PFSK-1 (cell line): ENCODE results near the gene HEG1.

Experiments
- FOXP2 ChIP-seq: optimal IDR thresholded peaks from 2 replicates; pipeline ENCODE3; 2011; ENCODE audit warnings: borderline replicate concordance, control low read depth, inconsistent platforms; ENCODE audit not compliant: insufficient read depth; ENCODE audit errors: extremely low read length, extremely low read depth
- POLR2AphosphoS5 ChIP-seq: IDR thresholded peaks from 2 replicates; pipeline ENCODE4 v1.6.1; 2012; ENCODE audit warnings: low read depth, mild to moderate bottlenecking, control low read depth, low read length, moderate library complexity
- SIN3A ChIP-seq: IDR thresholded peaks from 2 replicates; pipeline ENCODE4 v1.6.1; 2012; ENCODE audit warnings: mild to moderate bottlenecking, low read length, moderate library complexity, borderline replicate concordance; ENCODE audit not compliant: insufficient read depth
- TAF1 ChIP-seq: IDR thresholded peaks from 2 replicates; pipeline ENCODE4 v1.6.1; 2012; ENCODE audit warnings: low read length, control low read depth, borderline replicate concordance; ENCODE audit not compliant: insufficient read depth
- TF ChIP-seq, protein P1 (sequence below), 2 experiments: IDR thresholded peaks; 2 replicates each; pipeline versions ENCODE4 v1.6.1 to v1.8.0; 2011 to 2012; ENCODE audit warnings: low read depth in 2 of 2, low read length in 2 of 2, control low read depth in 1 of 2, inconsistent platforms in 1 of 2, mild to moderate bottlenecking in 1 of 2, moderate library complexity in 1 of 2; ENCODE audit not compliant: insufficient read depth in 1 of 2

The HEG1 gene

GRCh38 chr3:125069452-125069851 is 13.7 kb upstream of the HEG1 start:
- no peak for TF ChIP-seq SIN3A
- no peak for TF ChIP-seq POLR2AphosphoS5
- TF ChIP-seq, protein P1, sequence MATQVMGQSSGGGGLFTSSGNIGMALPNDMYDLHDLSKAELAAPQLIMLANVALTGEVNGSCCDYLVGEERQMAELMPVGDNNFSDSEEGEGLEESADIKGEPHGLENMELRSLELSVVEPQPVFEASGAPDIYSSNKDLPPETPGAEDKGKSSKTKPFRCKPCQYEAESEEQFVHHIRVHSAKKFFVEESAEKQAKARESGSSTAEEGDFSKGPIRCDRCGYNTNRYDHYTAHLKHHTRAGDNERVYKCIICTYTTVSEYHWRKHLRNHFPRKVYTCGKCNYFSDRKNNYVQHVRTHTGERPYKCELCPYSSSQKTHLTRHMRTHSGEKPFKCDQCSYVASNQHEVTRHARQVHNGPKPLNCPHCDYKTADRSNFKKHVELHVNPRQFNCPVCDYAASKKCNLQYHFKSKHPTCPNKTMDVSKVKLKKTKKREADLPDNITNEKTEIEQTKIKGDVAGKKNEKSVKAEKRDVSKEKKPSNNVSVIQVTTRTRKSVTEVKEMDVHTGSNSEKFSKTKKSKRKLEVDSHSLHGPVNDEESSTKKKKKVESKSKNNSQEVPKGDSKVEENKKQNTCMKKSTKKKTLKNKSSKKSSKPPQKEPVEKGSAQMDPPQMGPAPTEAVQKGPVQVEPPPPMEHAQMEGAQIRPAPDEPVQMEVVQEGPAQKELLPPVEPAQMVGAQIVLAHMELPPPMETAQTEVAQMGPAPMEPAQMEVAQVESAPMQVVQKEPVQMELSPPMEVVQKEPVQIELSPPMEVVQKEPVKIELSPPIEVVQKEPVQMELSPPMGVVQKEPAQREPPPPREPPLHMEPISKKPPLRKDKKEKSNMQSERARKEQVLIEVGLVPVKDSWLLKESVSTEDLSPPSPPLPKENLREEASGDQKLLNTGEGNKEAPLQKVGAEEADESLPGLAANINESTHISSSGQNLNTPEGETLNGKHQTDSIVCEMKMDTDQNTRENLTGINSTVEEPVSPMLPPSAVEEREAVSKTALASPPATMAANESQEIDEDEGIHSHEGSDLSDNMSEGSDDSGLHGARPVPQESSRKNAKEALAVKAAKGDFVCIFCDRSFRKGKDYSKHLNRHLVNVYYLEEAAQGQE (IDR thresholded peaks at IDR 0.05; ENCODE audit: insufficient read depth in 1 of 2, low read depth in 2 of 2, low read length in 2 of 2), result no peak
- TF ChIP-seq TAF1, result no peak
- TF ChIP-seq FOXP2, result no peak

DNA sequence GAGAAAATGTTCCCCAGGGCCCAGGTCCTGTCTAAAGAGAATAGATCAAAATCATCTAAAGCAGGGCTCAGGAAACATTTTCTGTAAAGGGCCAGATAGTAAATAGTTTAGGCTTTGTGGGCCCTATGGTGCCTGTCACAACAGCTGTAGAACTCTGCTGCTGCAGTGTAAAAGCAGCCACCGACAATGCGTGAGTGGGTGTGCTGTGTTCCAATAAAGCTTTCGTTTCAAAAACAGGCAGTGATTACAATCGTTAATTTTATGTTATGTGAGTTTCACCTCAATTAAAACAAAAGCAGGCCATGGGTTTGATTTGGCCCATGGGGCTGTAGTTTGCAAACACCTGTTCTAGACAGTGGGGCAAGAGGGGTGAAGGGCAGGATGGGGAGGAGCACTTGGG is 12.5 kb upstream of the HEG1 start:
- TF ChIP-seq FOXP2 (no peak), POLR2AphosphoS5 (no peak), TAF1 (no peak), SIN3A (no peak)
- TF ChIP-seq, protein P1 (IDR thresholded peaks at IDR 0.05; ENCODE audit: insufficient read depth in 1 of 2, low read depth in 2 of 2, low read length in 2 of 2), result no peak

- TF ChIP-seq SIN3A (no peak), POLR2AphosphoS5 (no peak), FOXP2 (no peak), TAF1 (no peak)
- TF ChIP-seq, protein P1 (IDR thresholded peaks at IDR 0.05; ENCODE audit: insufficient read depth in 1 of 2, low read depth in 2 of 2, low read length in 2 of 2), result no peak
Observed at GRCh38 chr3:125067225-125067624, 11.4 kb upstream of the HEG1 start.

DNA sequence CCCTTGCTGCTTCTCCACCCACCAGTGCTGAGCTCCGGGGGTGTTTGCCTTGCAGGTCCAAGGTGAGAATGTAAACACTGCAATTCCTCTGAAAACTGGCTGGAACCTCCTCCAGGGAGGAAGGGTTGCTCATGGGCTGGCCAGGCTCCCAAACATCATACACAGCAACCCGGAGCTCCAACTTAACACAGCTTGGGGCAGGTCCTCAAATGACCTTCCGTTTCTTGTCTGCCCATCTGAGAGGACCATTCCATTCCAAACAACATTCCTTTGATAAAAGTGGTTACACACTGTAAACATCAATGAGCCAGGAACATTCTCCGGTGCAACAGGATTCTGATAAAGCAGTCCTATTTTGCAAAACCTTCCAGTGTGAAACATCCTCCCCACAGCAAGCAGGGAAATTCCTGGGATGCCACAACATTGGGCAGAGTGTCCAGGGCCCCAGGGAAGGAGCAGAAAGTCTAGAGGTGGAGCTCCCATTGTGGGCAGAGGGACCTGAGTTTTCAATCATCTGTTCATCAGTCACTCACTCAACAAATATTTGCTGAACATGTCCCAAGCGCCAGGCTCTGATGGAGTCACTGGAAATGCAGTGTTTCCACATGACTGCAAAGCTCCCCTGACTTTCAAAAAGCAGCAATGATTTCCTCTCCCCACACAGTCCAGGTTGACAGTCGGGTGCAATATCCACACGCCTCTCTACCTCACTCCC is 7.3 kb upstream of the HEG1 start:
- no peak for TF ChIP-seq SIN3A
- TF ChIP-seq, protein P1 (IDR thresholded peaks at IDR 0.05; ENCODE audit: insufficient read depth in 1 of 2, low read depth in 2 of 2, low read length in 2 of 2), result no peak
- TF ChIP-seq TAF1, result no peak
- no peak for TF ChIP-seq POLR2AphosphoS5
- TF ChIP-seq FOXP2, result no peak
